SH-SY5Y (cell line): ENCODE results near the gene APOL2.

Experiments used
- GATA2 ChIP-seq: IDR thresholded peaks from 2 replicates; pipeline ENCODE4 v1.6.1; 2011; ENCODE audit warnings: mild to moderate bottlenecking, low read depth, low read length
- GATA3 ChIP-seq: IDR thresholded peaks from 2 replicates; pipeline ENCODE4 v1.6.1; 2011; ENCODE audit warnings: low read depth, mild to moderate bottlenecking, low read length, moderate library complexity

APOL2 gene

GRCh38 chr22:36232715-36233401, 6.5 kb downstream of the APOL2 start:
- TF ChIP-seq GATA3: no peak
- TF ChIP-seq GATA2: no peak

- no peak for TF ChIP-seq GATA2
- TF ChIP-seq GATA3: no peak
Measured at GRCh38 chr22:36228944-36229343, 10.4 kb downstream of the APOL2 start.

GRCh38 chr22:36227806-36228205, 11.5 kb downstream of the APOL2 start:
- TF ChIP-seq GATA2 (no peak), GATA3 (no peak)

GRCh38 chr22:36227396-36227795, 11.9 kb downstream of the APOL2 start:
- no peak for TF ChIP-seq GATA2
- TF ChIP-seq GATA3: no peak

GRCh38 chr22:36226189-36226588, 13.1 kb downstream of the APOL2 start:
- TF ChIP-seq GATA2: no peak
- TF ChIP-seq GATA3: no peak

GRCh38 chr22:36225333-36225922, 13.9 kb downstream of the APOL2 start:
- no peak for TF ChIP-seq GATA3

- TF ChIP-seq GATA2 (no peak), GATA3 (no peak)
Measured at GRCh38 chr22:36224245-36224644, 15.1 kb downstream of the APOL2 start.

- TF ChIP-seq GATA3 (no peak), GATA2 (no peak)
Measured at GRCh38 chr22:36223504-36223903, 15.8 kb downstream of the APOL2 start.

- TF ChIP-seq GATA2 (no peak), GATA3 (no peak)
Measured at GRCh38 chr22:36222887-36223450, 16.4 kb downstream of the APOL2 start.

- TF ChIP-seq GATA3: no peak
- TF ChIP-seq GATA2: no peak
Measured at GRCh38 chr22:36221799-36222751, 17.3 kb downstream of the APOL2 start.

- TF ChIP-seq GATA2 (no peak), GATA3 (no peak)
Measured at GRCh38 chr22:36220451-36220921, 18.8 kb downstream of the APOL2 start.

GRCh38 chr22:36218648-36219193, 20.6 kb downstream of the APOL2 start:
- TF ChIP-seq GATA3: no peak
- no peak for TF ChIP-seq GATA2

- TF ChIP-seq GATA2: no peak
- no peak for TF ChIP-seq GATA3
Measured at GRCh38 chr22:36215981-36216380, 23.3 kb downstream of the APOL2 start.

GRCh38 chr22:36213586-36213985, 25.7 kb downstream of the APOL2 start:
- TF ChIP-seq GATA2: no peak
- no peak for TF ChIP-seq GATA3
